Panc1 (cell line): ENCODE measurements around the gene CA10. TPM values are rescaled to one million over a fixed set of nuclear protein-coding genes. Genes with fewer than 3 reads are reported as not detected.

Source experiments
- ATAC-seq: fragments of 200-7000 bp; cut with Tn5 transposase; 2 replicates; pipeline ENCODE4 v1.9.1; 2020; ENCODE audit warnings: mild to moderate bottlenecking, moderate library complexity
- BruUV-seq: library from RNA; stranded (reverse); fragments of 400-500 nt; replicated peaks from 2 replicates; lab custom pipeline; 2021; lab: Mats Ljungman, UMichigan
- CTCF ChIA-PET: fragments of 300-600 bp; sonication (Branson Sonifier 250); formaldehyde crosslinking; loops from one replicate; lab custom pipeline; 2022; ENCODE audit warnings: antibody characterized with exemption; lab: Charles Lee
- POLR2A ChIA-PET: fragments of 300-600 bp; sonication (Branson Sonifier 250); formaldehyde crosslinking; loops from one replicate; lab custom pipeline; 2022; ENCODE audit warnings: antibody characterized with exemption; lab: Charles Lee
- DNase-seq: peaks from one replicate; pipeline ENCODE4 v3.0.0-alpha.2; 2010; ENCODE audit warnings: low read depth, low spot score
- H3K27ac ChIP-seq: 2 replicates; pipeline ENCODE4 v1.5.1; 2011; ENCODE audit warnings: mild to moderate bottlenecking, low read length, inconsistent platforms
- H3K27me3 ChIP-seq: fragments of 200-500 bp; sonication (Bioruptor generic); 2 replicates; pipeline ENCODE4 v1.6.0; 2014; ENCODE audit warnings: low read length, inconsistent platforms; ENCODE audit not compliant: control insufficient read depth, insufficient read depth
- H3K36me3 ChIP-seq: fragments of 200-500 bp; sonication (Bioruptor generic); 2 replicates; pipeline ENCODE4 v1.5.1; 2014; ENCODE audit warnings: inconsistent platforms, mild to moderate bottlenecking, low read length, moderate library complexity; ENCODE audit not compliant: control insufficient read depth, insufficient read depth
- H3K4me1 ChIP-seq: 2 replicates; pipeline ENCODE4 v1.5.1; 2011; ENCODE audit warnings: inconsistent platforms, mild to moderate bottlenecking, low read length, moderate library complexity; ENCODE audit not compliant: control insufficient read depth, insufficient read depth
- H3K4me3 ChIP-seq, 2 experiments: 2 replicates each; pipeline ENCODE4 v1.5.1; 2011 to 2012; ENCODE audit warnings: low read depth in 2 of 2, low read length in 2 of 2, mild to moderate bottlenecking in 2 of 2, inconsistent platforms in 1 of 2, moderate library complexity in 1 of 2
- H3K9me3 ChIP-seq: fragments of 200-500 bp; sonication (Bioruptor generic); 2 replicates; pipeline ENCODE4 v1.5.1; 2014; ENCODE audit warnings: low read depth, mild to moderate bottlenecking, inconsistent platforms, low read length, moderate library complexity; ENCODE audit not compliant: control insufficient read depth, insufficient read depth
- CTCF ChIP-seq: fragments of 450-650 bp; IDR thresholded peaks from 2 replicates; pipeline ENCODE4 v1.5.1; 2017; ENCODE audit warnings: mild to moderate bottlenecking
- POLR2AphosphoS5 ChIP-seq: IDR thresholded peaks from 2 replicates; pipeline ENCODE4 v1.6.1; 2012; ENCODE audit warnings: mild to moderate bottlenecking, low read depth, low read length, moderate library complexity
- REST ChIP-seq, 2 experiments: IDR thresholded peaks; 2 replicates each; pipeline ENCODE4 v1.6.1; 2011 to 2012; ENCODE audit warnings: low read depth in 2 of 2, control low read depth in 1 of 2, low read length in 1 of 2, mild to moderate bottlenecking in 1 of 2, moderate library complexity in 1 of 2; ENCODE audit not compliant: insufficient read depth in 1 of 2
- SIN3A ChIP-seq: IDR thresholded peaks from 2 replicates; pipeline ENCODE4 v1.6.1; 2012; ENCODE audit warnings: low read depth, mild to moderate bottlenecking, low read length, moderate library complexity, borderline replicate concordance; ENCODE audit not compliant: insufficient read depth
- TCF7L2 ChIP-seq: IDR thresholded peaks from 2 replicates; pipeline ENCODE4 v1.6.1; 2011; ENCODE audit warnings: mild to moderate bottlenecking, low read depth, low read length, inconsistent platforms
- in situ Hi-C: cut with HindIII; loops from 2 replicates; pipeline ENCODE4 v1.10.0; 2016; ENCODE audit warnings: low sequenced_read_pairs, low pct_unique_long_range_greater_than_20kb
- intact Hi-C: fragments of 100-400 bp; cut with micrococcal nuclease; formaldehyde crosslinking; loops from one replicate; pipeline ENCODE4 v1.10.0; 2022; ENCODE audit not compliant: unreplicated experiment
- total RNA-seq: library from RNA; stranded (reverse); gene quantifications from one replicate; pipeline ENCODE4 v1.2.1, GENCODE V29; 2021; ENCODE audit not compliant: unreplicated experiment

The CA10 gene
- total RNA-seq, 1 experiment from 2014 or later, result not detected

- peaks cover 3% of the 10 kb centered on the region; the same call in 1 of the 2 replicates for H3K9me3 ChIP-seq
- ChIA-PET CTCF (no interaction called here), POLR2A (no interaction called here)
- H3K27me3 ChIP-seq, result no peaks in the 10 kb centered on the region
- TF ChIP-seq POLR2AphosphoS5, result no peak
- no peak for TF ChIP-seq SIN3A
- no peak for DNase-seq
- H3K4me3 ChIP-seq, result no peak overlapping the region
- ATAC-seq, result no peak
- intact Hi-C loops (no loop called here), in situ Hi-C loops (no loop called here)
- BruUV-seq, result no TSS peak
- no peaks in the 10 kb centered on the region for H3K36me3 ChIP-seq
- H3K4me1 ChIP-seq, result peaks cover 2% of the 10 kb centered on the region; the same call in 1 of the 2 replicates
- no peak overlapping the region for H3K27ac ChIP-seq
These were observed 10.6 kb downstream of the CA10 start for GRCh38 chr17:52147872-52148271.

- in situ Hi-C loops, result no loop called here
- CTCF ChIA-PET, result no interaction called here
These were observed 11.1 kb downstream of the CA10 start for GRCh38 chr17:52147431-52147830.

More at GRCh38 chr17:52147431-52147830, 11.1 kb downstream of the CA10 start:
- BruUV-seq, result no TSS peak
- Histone ChIP-seq H3K9me3 (peaks cover 3% of the 10 kb centered on the region; the same call in 1 of the 2 replicates), H3K36me3 (no peaks in the 10 kb centered on the region), H3K27me3 (no peaks in the 10 kb centered on the region), H3K27ac (no peak overlapping the region), H3K4me3 (no peak overlapping the region), H3K4me1 (peaks cover 2% of the 10 kb centered on the region; the same call in 1 of the 2 replicates)
- POLR2A ChIA-PET, result no interaction called here
- intact Hi-C loops, result no loop called here
- ATAC-seq (no peak), DNase-seq (no peak)
- no peak for TF ChIP-seq SIN3A
- TF ChIP-seq TCF7L2, result no peak
- no peak for TF ChIP-seq REST (IDR thresholded peaks at IDR 0.05; ENCODE audit: insufficient read depth in 1 of 2, low read depth in 2 of 2, low read length in 1 of 2)
- TF ChIP-seq POLR2AphosphoS5, result no peak
- TF ChIP-seq CTCF, result no peak
